K562 (cell line): Measurements from ENCODE around the gene DPY19L3. TPM values are rescaled to one million over a fixed set of nuclear protein-coding genes. Genes with fewer than 3 reads are reported as not detected.

Source experiments
- ATAC-seq: fragments of 200-7000 bp; cut with Tn5 transposase; 3 replicates; pipeline ENCODE4 v1.9.1; 2020; ENCODE audit warnings: moderate library complexity
- BruUV-seq: library from RNA; stranded (reverse); fragments of 400-500 nt; replicated peaks from 2 replicates; lab custom pipeline; 2021; lab: Mats Ljungman, UMichigan
- CTCF ChIA-PET: fragments of 300-600 bp; formaldehyde crosslinking; extraction: SDS; loops from one replicate; lab custom pipeline; 2021; ENCODE audit warnings: low intra/inter-chr PET ratio; lab: Yijun Ruan, JAX
- POLR2A ChIA-PET: fragments of 300-600, 350-650 bp; sonication (Branson Sonifier 250); formaldehyde crosslinking; extraction: SDS; loops from one replicate; lab custom pipeline; 2021; ENCODE audit warnings: antibody characterized with exemption, inconsistent platforms; lab: Yijun Ruan, JAX
- DNase-seq, 4 experiments: peaks; one replicate each; pipeline versions ENCODE4 v3.0.0 to v3.0.0-alpha.2; 2011 to 2018; ENCODE audit warnings: low spot score in 3 of 4, mixed read lengths in 3 of 4; ENCODE audit errors: extremely low read depth in 1 of 4
- FAIRE-seq: peaks from 2 replicates; lab custom pipeline; 2011; peaks lifted over from hg19 to GRCh38; lab: Jason Lieb, UNC
- H2AFZ ChIP-seq: 2 replicates; pipeline ENCODE4 v1.6.0; 2011; ENCODE audit warnings: low read depth, low read length, control low read depth, inconsistent platforms
- H3K27ac ChIP-seq: fragments of 200-600 bp; 3 replicates; pipeline ENCODE4 v1.8.0; 2011; ENCODE audit warnings: low read depth, mild to moderate bottlenecking, control low read depth, inconsistent platforms, low read length, moderate library complexity, mixed read lengths; ENCODE audit errors: extremely low read depth
- H3K27me3 ChIP-seq, 2 experiments: fragments of 300-600 bp in 1 of 2; 2 replicates in 1 of 2; 3 replicates in 1 of 2; pipeline versions ENCODE4 v1.6.0 to v1.8.0; 2011; ENCODE audit warnings: inconsistent platforms in 2 of 2, low read length in 2 of 2, mild to moderate bottlenecking in 1 of 2, mixed read lengths in 1 of 2, moderate library complexity in 1 of 2; ENCODE audit not compliant: control insufficient read depth in 2 of 2, insufficient read depth in 2 of 2
- H3K36me3 ChIP-seq: fragments of 300-600 bp; 3 replicates; pipeline ENCODE4 v1.8.0; 2011; ENCODE audit warnings: mild to moderate bottlenecking, low read length, inconsistent platforms; ENCODE audit not compliant: control insufficient read depth, insufficient read depth
- H3K4me1 ChIP-seq, 2 experiments: fragments of 200-600 bp in 1 of 2; replicated peaks in 1 of 2; 2 replicates in 1 of 2; 3 replicates in 1 of 2; pipeline versions ENCODE4 v1.5.1 to v1.8.0; 2011; ENCODE audit warnings: inconsistent platforms in 2 of 2, low read length in 2 of 2, mild to moderate bottlenecking in 1 of 2, mixed read lengths in 1 of 2, moderate library complexity in 1 of 2; ENCODE audit not compliant: control insufficient read depth in 2 of 2, insufficient read depth in 2 of 2
- H3K4me2 ChIP-seq: 2 replicates; pipeline ENCODE4 v1.6.1; 2011; ENCODE audit warnings: low read length, control low read depth, inconsistent platforms, mixed read lengths; ENCODE audit not compliant: insufficient read depth
- H3K4me3 ChIP-seq: fragments of 200-600 bp; sonication (generic), shearing (Covaris generic); 2 replicates; pipeline ENCODE4 v1.5.1; 2016; ENCODE audit warnings: control low read depth, inconsistent platforms
- H3K79me2 ChIP-seq: fragments of 200-600 bp; 3 replicates; pipeline ENCODE4 v1.8.0; 2011; ENCODE audit warnings: low read length, inconsistent platforms; ENCODE audit not compliant: control insufficient read depth, insufficient read depth
- H3K9ac ChIP-seq, 2 experiments: 2 replicates each; pipeline versions ENCODE4 v1.6.0 to v1.6.1; 2011; ENCODE audit warnings: low read depth in 2 of 2, low read length in 2 of 2, control low read depth in 1 of 2, inconsistent platforms in 1 of 2, mild to moderate bottlenecking in 1 of 2, mixed read lengths in 1 of 2; ENCODE audit not compliant: insufficient read depth in 1 of 2
- H3K9me1 ChIP-seq: one replicate; pipeline ENCODE4 v1.6.0; 2011; ENCODE audit warnings: inconsistent platforms, mild to moderate bottlenecking, low read length, moderate library complexity; ENCODE audit not compliant: control insufficient read depth, insufficient read depth
- H3K9me3 ChIP-seq: replicated peaks from 2 replicates; pipeline ENCODE4 v1.5.1; 2011; ENCODE audit warnings: low read depth, low read length, inconsistent platforms; ENCODE audit not compliant: control insufficient read depth, insufficient read depth
- H4K20me1 ChIP-seq: replicated peaks from 2 replicates; pipeline ENCODE4 v1.6.1; 2011; ENCODE audit warnings: low read length, inconsistent platforms, mixed read lengths; ENCODE audit not compliant: control insufficient read depth, insufficient read depth
- C11orf30 ChIP-seq: fragments of 450-650 bp; IDR thresholded peaks from 2 replicates; pipeline ENCODE4 v1.6.1; 2016; ENCODE audit warnings: low read depth, mild to moderate bottlenecking
- CBFA2T3 ChIP-seq: fragments of 450-650 bp; IDR thresholded peaks from 2 replicates; pipeline ENCODE4 v1.6.1; 2017
- CREM ChIP-seq: IDR thresholded peaks from 2 replicates; pipeline ENCODE4 v1.6.1; 2014; ENCODE audit warnings: antibody characterized with exemption, low read depth
- DPF2 ChIP-seq: fragments of 450-650 bp; IDR thresholded peaks from 2 replicates; pipeline ENCODE4 v1.6.1; 2016
- EGR1 ChIP-seq: fragments of 450-650 bp; conservative IDR thresholded peaks from 2 replicates; pipeline ENCODE4 v1.6.1; 2017; ENCODE audit warnings: mild to moderate bottlenecking
- HDAC2 ChIP-seq: fragments of 450-650 bp; IDR thresholded peaks from 2 replicates; pipeline ENCODE4 v1.6.1; 2016; ENCODE audit warnings: mild to moderate bottlenecking
- HIVEP1 ChIP-seq: fragments of 250-450 bp; sonication (Bioruptor Pico); IDR thresholded peaks from 2 replicates; pipeline ENCODE4 v1.4.0; 2020; ENCODE audit warnings: mild to moderate bottlenecking
- KDM1A ChIP-seq, 2 experiments: fragments of 450-650 bp; IDR thresholded peaks; 2 replicates each; pipeline ENCODE4 v1.6.1; 2016; ENCODE audit warnings: mild to moderate bottlenecking in 2 of 2
- MAFG ChIP-seq: fragments of 450-650 bp; conservative IDR thresholded peaks from 2 replicates; pipeline ENCODE4 v1.6.1; 2016; ENCODE audit warnings: missing genetic modification characterization, missing compliant biosample characterization
- NFE2 ChIP-seq: IDR thresholded peaks from 2 replicates; pipeline ENCODE4 v1.6.1; 2014; ENCODE audit warnings: antibody characterized with exemption, low read depth
- RCOR1 ChIP-seq, 2 experiments: IDR thresholded peaks; 2 replicates each; pipeline ENCODE4 v1.6.1; 2012; ENCODE audit warnings: low read depth in 2 of 2, low read length in 2 of 2, borderline replicate concordance in 1 of 2, improper control_type of control experiment in 1 of 2
- SOX6 ChIP-seq: fragments of 450-650 bp; IDR thresholded peaks from 2 replicates; pipeline ENCODE4 v1.6.1; 2014; ENCODE audit warnings: mild to moderate bottlenecking
- SRSF3 ChIP-seq: fragments of 200-400 bp; formaldehyde crosslinking; IDR thresholded peaks from 2 replicates; pipeline ENCODE4 v1.6.1; 2016; ENCODE audit warnings: mild to moderate bottlenecking, low read length, moderate library complexity; ENCODE audit not compliant: insufficient read depth
- TOE1 ChIP-seq, 2 experiments: fragments of 450-650 bp in 1 of 2; sonication (generic) in 1 of 2; formaldehyde crosslinking in 1 of 2; IDR thresholded peaks; 2 replicates each; pipeline versions ENCODE4 v1.7.1 to v1.8.0; 2016 to 2022; ENCODE audit warnings: borderline replicate concordance in 2 of 2, mild to moderate bottlenecking in 2 of 2, antibody characterized with exemption in 1 of 2, inconsistent platforms in 1 of 2, low read depth in 1 of 2, missing genetic modification reagents in 1 of 2, moderate library complexity in 1 of 2
- ZNF316 ChIP-seq: fragments of 450-650 bp; IDR thresholded peaks from 2 replicates; pipeline ENCODE4 v1.6.1; 2016
- WGBS: fragments of 100-300 bp; shearing (Covaris generic); methylation state at CpG from one replicate; pipeline ENCODE4 v1.1.6; 2016; ENCODE audit warnings: low coverage, mixed read lengths; ENCODE audit not compliant: insufficient coverage; ENCODE audit errors: missing lambda C conversion rate; 5-methylcytosine and 5-hydroxymethylcytosine counted together
- in situ Hi-C: fragments of 300-500 bp; cut with MboI; formaldehyde crosslinking; loops from 4 replicates; pipeline ENCODE4 v1.15.0; 2018; ENCODE audit warnings: inconsistent platforms, mixed read lengths
- intact Hi-C: fragments of 100-400 bp; cut with micrococcal nuclease; formaldehyde crosslinking; loops from 2 replicates; pipeline ENCODE4 v1.14.2; 2022
- polyA plus RNA-seq, 8 experiments: library from polyadenylated mRNA; depleted of rRNA in 4 of 8; stranded (reverse) in 5 of 8; unstranded in 3 of 8; fragments of >200 nt; fragmentation: Nextera tagmentation in 2 of 8; fragmentation: Illumina TruSeq in 1 of 8; extraction: Ambion mirVana in 2 of 8; extraction: Trizol in 1 of 8; gene quantifications; 2 replicates each; pipeline versions ENCODE4 v1.2.1 to v1.2.3, GENCODE V29; 2011 to 2014; ENCODE audit warnings: inconsistent platforms in 1 of 8, missing spikeins in 1 of 8
- total RNA-seq, 7 experiments: library from RNA; depleted of rRNA in 6 of 7; stranded (reverse); fragments of >200 nt in 6 of 7; fragmentation: Illumina TruSeq in 2 of 7; extraction: Trizol in 2 of 7; gene quantifications; 2 replicates each; pipeline versions ENCODE4 v1.2.1 to v1.2.3, GENCODE V29; 2011 to 2021; ENCODE audit warnings: low replicate concordance in 1 of 7
- TF ChIP-seq, protein P1 (sequence below): sonication (generic); IDR thresholded peaks from 2 replicates; pipeline ENCODE4 v1.6.1; 2016
- TF ChIP-seq, protein P2 (sequence below): sonication (generic); formaldehyde crosslinking; IDR thresholded peaks from 2 replicates; pipeline ENCODE4 v1.8.0; 2023; ENCODE audit warnings: mild to moderate bottlenecking, missing genetic modification reagents
- TF ChIP-seq, protein P3 (sequence below): fragments of 450-650 bp; IDR thresholded peaks from 2 replicates; pipeline ENCODE4 v1.6.1; 2018; ENCODE audit warnings: mild to moderate bottlenecking, low read depth; ENCODE audit not compliant: partially characterized antibody

The DPY19L3 gene
- total and polyA plus RNA-seq, 9 of the 15 experiments (the other 6 are each of a cell fraction or from before 2014, with no cell fraction given), result 4.7 to 39.2 (median 22.0) TPM

DNA sequence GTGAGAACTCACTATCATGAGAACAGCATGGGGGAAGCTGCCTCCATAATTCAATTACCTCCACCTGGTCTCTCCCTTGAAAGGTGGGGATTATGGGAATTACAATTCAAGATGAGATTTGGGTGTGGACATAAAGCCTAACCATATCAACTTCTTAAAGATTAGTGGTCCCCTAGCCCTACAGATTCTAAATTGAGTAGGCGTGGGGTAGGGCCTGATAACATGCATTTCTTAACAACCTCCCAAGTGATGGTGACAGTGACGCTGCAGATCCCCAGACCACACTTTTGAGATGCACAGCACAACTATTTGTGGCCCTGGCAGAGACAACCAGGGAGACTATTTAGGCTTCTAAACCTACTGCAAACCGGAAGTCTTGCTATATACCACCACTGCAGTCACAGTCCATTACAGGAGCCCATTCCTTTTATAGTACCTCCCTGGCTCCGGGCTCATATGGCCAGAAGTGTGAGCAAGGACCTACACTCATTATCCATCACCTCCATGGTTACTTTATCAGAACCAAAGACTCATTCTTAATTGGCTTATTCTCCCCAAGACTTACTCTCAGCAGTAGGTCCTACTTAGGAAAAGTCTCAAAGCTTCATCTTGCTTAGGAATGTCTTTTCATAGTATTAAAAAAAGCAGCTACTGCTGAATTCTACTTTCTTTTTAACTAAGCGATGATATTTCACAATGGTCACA is 2.1 kb upstream of the DPY19L3 start:
- H3K79me2 ChIP-seq, result peaks cover 43% of the 10 kb centered on the region
- no peaks in the 10 kb centered on the region for H4K20me1 ChIP-seq
- no peaks in the 10 kb centered on the region for H3K9me1 ChIP-seq
- peak; percentile 23 to 60 (median 33) for DNase-seq
- in situ Hi-C loops, result no loop called here
- no peaks in the 10 kb centered on the region for H3K9me3 ChIP-seq
- H3K4me3 ChIP-seq, result peak overlapping the region; percentile 74; the same call in 1 of the 2 replicates
- H3K27me3 ChIP-seq, result no peaks in the 10 kb centered on the region
- 0 out of 2 replicates have a peak overlapping the region, but pooled peaks have one; percentile 9 for H2AFZ ChIP-seq
- no peak for ATAC-seq
- peak overlapping the region; percentile 52 for H3K4me2 ChIP-seq
- 26% methylated on average over 5 of the region's 5 CpGs for WGBS
- BruUV-seq, result no TSS peak
- H3K9ac ChIP-seq, result peak overlapping the region in 1 of 2 experiments; percentile 98; a peak in 2 of 4 replicates
- FAIRE-seq, result peak; percentile 74
- POLR2A ChIA-PET, result interaction anchor here (1.0 to 1.4 kb wide), 3 partner anchors 16 to 170 kb away, joined by 3 to 8 read pairs (median 4); no protein-coding TSS in a partner anchor
- peaks cover 18 to 21% of the 10 kb centered on the region in 2 experiments for H3K4me1 ChIP-seq
- intact Hi-C loops, result no loop called here
- peak overlapping the region; percentile 96; the same call in 1 of the 3 replicates for H3K27ac ChIP-seq
- CTCF ChIA-PET, result no interaction called here
- H3K36me3 ChIP-seq, result peaks cover 14% of the 10 kb centered on the region; the same call in 2 of the 3 replicates
- TF ChIP-seq, protein P1, sequence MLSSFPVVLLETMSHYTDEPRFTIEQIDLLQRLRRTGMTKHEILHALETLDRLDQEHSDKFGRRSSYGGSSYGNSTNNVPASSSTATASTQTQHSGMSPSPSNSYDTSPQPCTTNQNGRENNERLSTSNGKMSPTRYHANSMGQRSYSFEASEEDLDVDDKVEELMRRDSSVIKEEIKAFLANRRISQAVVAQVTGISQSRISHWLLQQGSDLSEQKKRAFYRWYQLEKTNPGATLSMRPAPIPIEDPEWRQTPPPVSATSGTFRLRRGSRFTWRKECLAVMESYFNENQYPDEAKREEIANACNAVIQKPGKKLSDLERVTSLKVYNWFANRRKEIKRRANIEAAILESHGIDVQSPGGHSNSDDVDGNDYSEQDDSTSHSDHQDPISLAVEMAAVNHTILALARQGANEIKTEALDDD, result peak; percentile 44; the same call in 1 of the 2 replicates
- TF ChIP-seq, protein P2, sequence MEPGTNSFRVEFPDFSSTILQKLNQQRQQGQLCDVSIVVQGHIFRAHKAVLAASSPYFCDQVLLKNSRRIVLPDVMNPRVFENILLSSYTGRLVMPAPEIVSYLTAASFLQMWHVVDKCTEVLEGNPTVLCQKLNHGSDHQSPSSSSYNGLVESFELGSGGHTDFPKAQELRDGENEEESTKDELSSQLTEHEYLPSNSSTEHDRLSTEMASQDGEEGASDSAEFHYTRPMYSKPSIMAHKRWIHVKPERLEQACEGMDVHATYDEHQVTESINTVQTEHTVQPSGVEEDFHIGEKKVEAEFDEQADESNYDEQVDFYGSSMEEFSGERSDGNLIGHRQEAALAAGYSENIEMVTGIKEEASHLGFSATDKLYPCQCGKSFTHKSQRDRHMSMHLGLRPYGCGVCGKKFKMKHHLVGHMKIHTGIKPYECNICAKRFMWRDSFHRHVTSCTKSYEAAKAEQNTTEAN (CRISPR knock-in tag), result no peak
- peak in 1 of 2 experiments; percentile 86; a peak in 1 of 4 replicates for TF ChIP-seq RCOR1 (IDR thresholded peaks at IDR 0.05; ENCODE audit: borderline replicate concordance in 1 of 2, low read depth in 2 of 2, low read length in 2 of 2)
- TF ChIP-seq KDM1A (IDR thresholded peaks at IDR 0.05), result peak; percentile 40 to 46; a peak in 2 of 4 replicates
- TF ChIP-seq HDAC2, result no peak
- TF ChIP-seq HIVEP1 (CRISPR knock-in tag), result no peak
- peak; percentile 86 for TF ChIP-seq NFE2
- TF ChIP-seq EGR1, result peak; percentile 72
- 0 out of 2 replicates have a peak, but pooled peaks have one; percentile 21 for TF ChIP-seq SOX6
- TF ChIP-seq SRSF3, result no peak
- peak; percentile 24; the same call in 1 of the 2 replicates for TF ChIP-seq CREM
- TF ChIP-seq, protein P3, sequence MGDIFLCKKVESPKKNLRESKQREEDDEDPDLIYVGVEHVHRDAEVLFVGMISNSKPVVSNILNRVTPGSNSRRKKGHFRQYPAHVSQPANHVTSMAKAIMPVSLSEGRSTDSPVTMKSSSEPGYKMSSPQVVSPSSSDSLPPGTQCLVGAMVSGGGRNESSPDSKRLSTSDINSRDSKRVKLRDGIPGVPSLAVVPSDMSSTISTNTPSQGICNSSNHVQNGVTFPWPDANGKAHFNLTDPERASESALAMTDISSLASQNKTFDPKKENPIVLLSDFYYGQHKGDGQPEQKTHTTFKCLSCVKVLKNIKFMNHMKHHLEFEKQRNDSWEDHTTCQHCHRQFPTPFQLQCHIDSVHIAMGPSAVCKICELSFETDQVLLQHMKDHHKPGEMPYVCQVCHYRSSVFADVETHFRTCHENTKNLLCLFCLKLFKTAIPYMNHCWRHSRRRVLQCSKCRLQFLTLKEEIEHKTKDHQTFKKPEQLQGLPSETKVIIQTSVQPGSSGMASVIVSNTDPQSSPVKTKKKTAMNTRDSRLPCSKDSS, result no peak
- TF ChIP-seq C11orf30, result peak; percentile 53; the same call in 1 of the 2 replicates
- TF ChIP-seq MAFG (tag), result 0 out of 2 replicates have a peak, but pooled peaks have one; percentile 40
- TF ChIP-seq TOE1 (IDR thresholded peaks at IDR 0.05; ENCODE audit: borderline replicate concordance), result no peak
- TF ChIP-seq TOE1 (CRISPR knock-in tag; IDR thresholded peaks at IDR 0.05; ENCODE audit: borderline replicate concordance, low read depth), result no peak
- TF ChIP-seq DPF2, result peak; percentile 17; the same call in 1 of the 2 replicates
- TF ChIP-seq CBFA2T3, result peak; percentile 20; the same call in 1 of the 2 replicates
- TF ChIP-seq ZNF316, result peak; percentile 54
